Measurements from ENCODE around the gene TCF7.

Gene TCF7

GRCh38 chr5:134100283-134101091 is 14.0 kb upstream of the TCF7 start:
- H3K4me3 ChIP-seq (ENCODE audit: low read depth, low read length), result no peak overlapping the region
- no peak for DNase-seq (ENCODE audit: low read depth, low spot score)
- ChIA-PET CTCF (interaction anchor here (0.9 to 7.2 kb wide), 19 partner anchors 8 to 189 kb away, joined by 3 to 89 read pairs (median 3); partner anchors contain the start of gene TCF7), POLR2A (no interaction called here)
- TF ChIP-seq, protein P1, sequence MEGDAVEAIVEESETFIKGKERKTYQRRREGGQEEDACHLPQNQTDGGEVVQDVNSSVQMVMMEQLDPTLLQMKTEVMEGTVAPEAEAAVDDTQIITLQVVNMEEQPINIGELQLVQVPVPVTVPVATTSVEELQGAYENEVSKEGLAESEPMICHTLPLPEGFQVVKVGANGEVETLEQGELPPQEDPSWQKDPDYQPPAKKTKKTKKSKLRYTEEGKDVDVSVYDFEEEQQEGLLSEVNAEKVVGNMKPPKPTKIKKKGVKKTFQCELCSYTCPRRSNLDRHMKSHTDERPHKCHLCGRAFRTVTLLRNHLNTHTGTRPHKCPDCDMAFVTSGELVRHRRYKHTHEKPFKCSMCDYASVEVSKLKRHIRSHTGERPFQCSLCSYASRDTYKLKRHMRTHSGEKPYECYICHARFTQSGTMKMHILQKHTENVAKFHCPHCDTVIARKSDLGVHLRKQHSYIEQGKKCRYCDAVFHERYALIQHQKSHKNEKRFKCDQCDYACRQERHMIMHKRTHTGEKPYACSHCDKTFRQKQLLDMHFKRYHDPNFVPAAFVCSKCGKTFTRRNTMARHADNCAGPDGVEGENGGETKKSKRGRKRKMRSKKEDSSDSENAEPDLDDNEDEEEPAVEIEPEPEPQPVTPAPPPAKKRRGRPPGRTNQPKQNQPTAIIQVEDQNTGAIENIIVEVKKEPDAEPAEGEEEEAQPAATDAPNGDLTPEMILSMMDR (IDR thresholded peaks at IDR 0.05; ENCODE audit: insufficient read depth, low read length, missing control alignments), result no peak

DNA sequence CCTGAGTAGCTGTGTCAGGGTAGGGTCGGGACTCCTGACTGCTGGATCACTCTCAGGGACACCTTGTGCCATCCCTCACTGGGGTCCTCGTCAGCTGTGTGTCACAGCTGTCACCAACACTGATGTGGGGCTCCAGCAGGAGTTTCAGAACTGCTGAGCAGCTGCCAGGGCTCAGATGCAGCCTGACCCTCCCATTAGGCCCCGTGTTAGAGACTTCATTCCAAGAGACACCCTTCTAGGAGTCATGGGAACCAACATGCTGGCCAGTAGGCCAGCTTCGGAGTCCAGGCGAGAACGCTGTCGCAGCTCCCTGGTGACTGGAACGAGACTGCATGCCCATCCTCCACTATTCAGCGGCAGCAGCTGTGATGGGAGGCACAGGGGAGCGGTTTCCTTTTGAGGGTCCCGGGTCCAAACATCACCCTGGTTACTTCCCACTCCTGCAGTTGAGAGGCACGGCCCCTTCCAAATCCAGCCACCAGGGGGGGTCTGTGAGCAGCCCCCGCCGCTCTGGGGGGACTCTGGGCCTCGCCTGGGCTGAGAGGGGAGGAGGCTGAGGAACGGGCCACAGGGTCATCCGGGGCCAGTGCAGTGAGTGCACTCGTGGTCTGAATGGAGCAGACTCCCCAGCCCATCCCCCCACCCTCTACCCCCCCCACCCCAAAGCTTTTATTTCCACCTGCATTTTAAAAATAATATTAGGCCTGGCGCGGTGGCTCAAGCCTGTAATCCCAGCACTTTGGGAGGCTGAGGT is 12.6 kb upstream of the TCF7 start:
- CTCF ChIA-PET, result interaction anchor here (0.9 to 7.2 kb wide), 20 partner anchors 8 to 187 kb away, joined by 3 to 89 read pairs (median 4); partner anchors contain the start of gene TCF7
- H3K4me3 ChIP-seq (ENCODE audit: low read depth, low read length), result no peak overlapping the region
- TF ChIP-seq, protein P1 (IDR thresholded peaks at IDR 0.05; ENCODE audit: insufficient read depth, low read length, missing control alignments), result peak; percentile 93
- POLR2A ChIA-PET, result no interaction called here
- DNase-seq (ENCODE audit: low read depth, low spot score), result no peak

GRCh38 chr5:134103397-134103796 is 11.1 kb upstream of the TCF7 start:
- ChIA-PET CTCF (interaction anchor here (2.0 to 7.2 kb wide), 3 partner anchors 9 to 186 kb away, joined by 4 to 89 read pairs (median 25); partner anchors contain the start of gene TCF7), POLR2A (no interaction called here)
- DNase-seq (ENCODE audit: low read depth, low spot score), result no peak
- TF ChIP-seq, protein P1 (IDR thresholded peaks at IDR 0.05; ENCODE audit: insufficient read depth, low read length, missing control alignments), result no peak
- no peak overlapping the region for H3K4me3 ChIP-seq (ENCODE audit: low read depth, low read length)

GRCh38 chr5:134103998-134104654 is 10.4 kb upstream of the TCF7 start:
- H3K4me3 ChIP-seq (ENCODE audit: low read depth, low read length), result no peak overlapping the region
- POLR2A ChIA-PET, result no interaction called here
- CTCF ChIA-PET, result interaction anchor here (0.8 to 7.2 kb wide), 2 partner anchors 8 to 9 kb away, joined by 3 to 89 read pairs; partner anchors contain the start of gene TCF7
- TF ChIP-seq, protein P1 (IDR thresholded peaks at IDR 0.05; ENCODE audit: insufficient read depth, low read length, missing control alignments), result no peak
- DNase-seq (ENCODE audit: low read depth, low spot score), result no peak

DNA sequence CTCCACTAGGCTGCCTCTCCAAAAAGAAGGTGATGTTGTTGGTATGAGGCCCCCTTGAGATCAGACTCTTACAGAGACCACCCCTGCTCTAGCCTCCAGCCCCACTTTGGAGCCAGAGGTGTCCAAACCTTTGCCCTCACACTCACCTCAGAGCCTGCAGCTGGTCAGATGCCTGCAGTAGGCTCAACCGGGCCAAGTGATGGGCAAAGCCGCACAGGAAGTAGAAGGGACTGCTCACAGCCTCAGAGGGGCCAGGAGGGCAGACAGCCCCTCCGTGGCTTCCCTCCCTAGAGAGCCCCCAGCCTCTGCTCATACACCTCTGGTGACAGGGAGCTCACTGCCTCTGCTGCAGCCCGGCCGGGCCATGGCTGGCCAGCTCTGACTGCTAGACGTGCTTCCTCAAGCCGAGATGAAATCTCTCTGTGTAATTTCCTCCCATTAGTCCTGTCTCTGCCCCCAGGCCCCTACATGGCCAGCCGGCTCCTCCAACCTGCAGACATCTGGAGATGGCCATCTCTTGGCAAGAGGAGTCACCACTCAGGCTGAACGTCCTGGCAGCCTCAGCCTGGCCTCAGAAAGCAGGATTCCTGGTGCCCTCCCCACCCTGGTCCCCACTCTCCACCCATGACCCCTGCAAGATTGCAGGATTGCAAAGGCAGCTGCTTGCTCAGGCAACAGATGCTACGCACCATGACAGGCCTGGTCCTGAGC is 7.3 kb upstream of the TCF7 start:
- ChIA-PET POLR2A (no interaction called here), CTCF (interaction anchor here (1.1 kb wide), 1 partner anchor 17 kb away, joined by 3 read pairs; no protein-coding TSS in a partner anchor)
- TF ChIP-seq, protein P1 (IDR thresholded peaks at IDR 0.05; ENCODE audit: insufficient read depth, low read length, missing control alignments), result no peak
- DNase-seq (ENCODE audit: low read depth, low spot score), result no peak
- H3K4me3 ChIP-seq (ENCODE audit: low read depth, low read length), result no peak overlapping the region
